K562 (cell line): Measurements from ENCODE around the gene HOXB5. TPM values are rescaled to one million over a fixed set of nuclear protein-coding genes. Genes with fewer than 3 reads are reported as not detected.

Source experiments
- CLOCK ChIP-seq: fragments of 250-450 bp; sonication (Bioruptor Pico); IDR thresholded peaks from 2 replicates; pipeline ENCODE4 v1.4.0; 2020; ENCODE audit warnings: mild to moderate bottlenecking, moderate library complexity, borderline replicate concordance
- CTCF ChIP-seq, 3 experiments: IDR thresholded peaks in 2 of 3; conservative IDR thresholded peaks in 1 of 3; 2 replicates each; pipeline ENCODE4 v1.5.1; 2011 to 2012; ENCODE audit warnings: low read length in 3 of 3, mild to moderate bottlenecking in 3 of 3, control low read depth in 2 of 3, improper control_type of control experiment in 1 of 3, inconsistent platforms in 1 of 3, low read depth in 1 of 3, mixed read lengths in 1 of 3, moderate library complexity in 1 of 3; ENCODE audit not compliant: insufficient read depth in 2 of 3
- DIDO1 ChIP-seq: fragments of 450-650 bp; IDR thresholded peaks from 2 replicates; pipeline ENCODE4 v1.6.1; 2016; ENCODE audit warnings: low read depth, missing biosample characterization, missing genetic modification characterization
- KDM2B ChIP-seq: fragments of 250-450 bp; sonication (Bioruptor Pico); IDR thresholded peaks from 2 replicates; pipeline ENCODE4 v1.8.0; 2021; ENCODE audit warnings: mild to moderate bottlenecking, moderate library complexity
- NFE2L1 ChIP-seq: fragments of 450-650 bp; IDR thresholded peaks from 2 replicates; pipeline ENCODE4 v1.6.1; 2016; ENCODE audit warnings: missing genetic modification characterization, low read depth, mild to moderate bottlenecking, missing compliant biosample characterization, moderate library complexity, borderline replicate concordance
- RNF219 ChIP-seq: fragments of 250-450 bp; sonication (Bioruptor Pico); IDR thresholded peaks from 2 replicates; pipeline ENCODE4 v1.5.0; 2022; ENCODE audit warnings: mild to moderate bottlenecking
- SNRNP70 ChIP-seq: fragments of 200-400 bp; formaldehyde crosslinking; optimal IDR thresholded peaks from 2 replicates; pipeline ENCODE3; 2017; ENCODE audit warnings: low read depth, low read length
- SREBF1 ChIP-seq: fragments of 150-350 bp; IDR thresholded peaks from 2 replicates; pipeline ENCODE4 v1.6.1; 2014; ENCODE audit warnings: antibody characterized with exemption, low read depth, low read length, borderline replicate concordance
- TCF7L2 ChIP-seq: fragments of 150-350 bp; IDR thresholded peaks from 2 replicates; pipeline ENCODE4 v1.6.1; 2016; ENCODE audit warnings: low read depth, mild to moderate bottlenecking, low read length, moderate library complexity
- ZHX1 ChIP-seq: fragments of 150-350 bp; conservative IDR thresholded peaks from 2 replicates; pipeline ENCODE4 v1.6.1; 2014; ENCODE audit warnings: low read length
- ZNF707 ChIP-seq: fragments of 250-450 bp; sonication (Bioruptor Pico); conservative IDR thresholded peaks from 2 replicates; pipeline ENCODE4 v1.8.0; 2022; ENCODE audit warnings: inconsistent platforms, mild to moderate bottlenecking, moderate library complexity
- polyA plus RNA-seq, 8 experiments: library from polyadenylated mRNA; depleted of rRNA in 4 of 8; stranded (reverse) in 5 of 8; unstranded in 3 of 8; fragments of >200 nt; fragmentation: Nextera tagmentation in 2 of 8; fragmentation: Illumina TruSeq in 1 of 8; extraction: Ambion mirVana in 2 of 8; extraction: Trizol in 1 of 8; gene quantifications; 2 replicates each; pipeline versions ENCODE4 v1.2.1 to v1.2.3, GENCODE V29; 2011 to 2014; ENCODE audit warnings: inconsistent platforms in 1 of 8, missing spikeins in 1 of 8
- total RNA-seq, 7 experiments: library from RNA; depleted of rRNA in 6 of 7; stranded (reverse); fragments of >200 nt in 6 of 7; fragmentation: Illumina TruSeq in 2 of 7; extraction: Trizol in 2 of 7; gene quantifications; 2 replicates each; pipeline versions ENCODE4 v1.2.1 to v1.2.3, GENCODE V29; 2011 to 2021; ENCODE audit warnings: low replicate concordance in 1 of 7

HOXB5 gene
- total and polyA plus RNA-seq, 9 of the 15 experiments (the other 6 are each of a cell fraction or from before 2014, with no cell fraction given) = 0.24 to 2.7 (median 0.65) TPM

- TF ChIP-seq CLOCK = no peak
- no peak for TF ChIP-seq ZNF707 (CRISPR knock-in tag)
- no peak for TF ChIP-seq ZHX1
- TF ChIP-seq CTCF (IDR thresholded peaks at IDR 0.05 in 2 of 3, conservative IDR thresholded peaks at IDR 0.05 in 1 of 3; ENCODE audit: insufficient read depth in 2 of 3, low read depth in 1 of 3, low read length in 3 of 3) = no peak
- TF ChIP-seq NFE2L1 (tag) = no peak
- no peak for TF ChIP-seq KDM2B (CRISPR knock-in tag)
- TF ChIP-seq RNF219 (CRISPR knock-in tag) = no peak
- no peak for TF ChIP-seq SNRNP70
- no peak for TF ChIP-seq DIDO1 (tag)
- TF ChIP-seq SREBF1 = no peak
- TF ChIP-seq TCF7L2 = no peak
These were observed 51.9 kb downstream of the HOXB5 start (continued) for GRCh38 chr17:48541577-48542113.
